CD4-positive, alpha-beta T cell treated with Interleukin-6 at 100 ng/mL for 8 hours (primary cell): ENCODE measurements around the gene ZNF280A.

Source experiments
- DNase-seq: peaks from one replicate; pipeline ENCODE4 v3.0.0-alpha.2; 2020; ENCODE audit warnings: mixed read lengths, low spot score

Gene ZNF280A, protein sequence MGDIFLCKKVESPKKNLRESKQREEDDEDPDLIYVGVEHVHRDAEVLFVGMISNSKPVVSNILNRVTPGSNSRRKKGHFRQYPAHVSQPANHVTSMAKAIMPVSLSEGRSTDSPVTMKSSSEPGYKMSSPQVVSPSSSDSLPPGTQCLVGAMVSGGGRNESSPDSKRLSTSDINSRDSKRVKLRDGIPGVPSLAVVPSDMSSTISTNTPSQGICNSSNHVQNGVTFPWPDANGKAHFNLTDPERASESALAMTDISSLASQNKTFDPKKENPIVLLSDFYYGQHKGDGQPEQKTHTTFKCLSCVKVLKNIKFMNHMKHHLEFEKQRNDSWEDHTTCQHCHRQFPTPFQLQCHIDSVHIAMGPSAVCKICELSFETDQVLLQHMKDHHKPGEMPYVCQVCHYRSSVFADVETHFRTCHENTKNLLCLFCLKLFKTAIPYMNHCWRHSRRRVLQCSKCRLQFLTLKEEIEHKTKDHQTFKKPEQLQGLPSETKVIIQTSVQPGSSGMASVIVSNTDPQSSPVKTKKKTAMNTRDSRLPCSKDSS

DNA sequence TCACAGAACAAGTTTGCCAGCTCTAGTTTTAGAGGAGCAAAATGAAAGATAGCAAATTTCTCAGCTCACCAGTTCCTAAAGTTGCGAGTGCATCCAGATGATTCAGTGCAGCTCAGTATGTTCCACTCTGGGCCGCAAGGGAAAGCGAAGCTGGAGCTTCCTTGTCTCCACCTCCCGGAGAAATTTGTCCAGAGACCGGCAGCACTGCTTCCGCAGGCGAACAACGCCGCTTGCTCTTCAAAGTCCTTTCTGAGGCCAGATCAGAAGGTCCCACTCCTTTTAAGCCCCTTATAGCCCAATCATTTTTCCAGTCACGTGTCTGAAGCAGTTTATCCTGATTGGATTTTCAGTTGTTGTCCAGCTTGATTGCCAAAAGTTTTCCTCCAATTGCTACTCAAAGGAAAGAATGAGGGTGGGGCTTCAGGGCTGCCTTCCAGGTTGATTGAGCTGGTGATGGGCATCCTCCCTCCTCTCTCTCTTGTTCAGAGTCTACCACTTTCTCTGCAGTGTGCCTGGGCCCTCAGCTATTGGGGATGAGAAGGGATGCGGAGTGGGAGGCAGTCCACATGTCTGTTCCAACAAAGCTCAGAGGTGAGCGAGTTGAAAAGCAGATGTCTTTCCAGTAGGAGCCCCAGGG lies at the start of gene ZNF280A:
TSS of gene ZNF280A (minus strand) at position 251 of the 637 bp plus-strand sequence. CDS start 4,640 bp downstream, outside the sequence.
- no peak for DNase-seq

DNA sequence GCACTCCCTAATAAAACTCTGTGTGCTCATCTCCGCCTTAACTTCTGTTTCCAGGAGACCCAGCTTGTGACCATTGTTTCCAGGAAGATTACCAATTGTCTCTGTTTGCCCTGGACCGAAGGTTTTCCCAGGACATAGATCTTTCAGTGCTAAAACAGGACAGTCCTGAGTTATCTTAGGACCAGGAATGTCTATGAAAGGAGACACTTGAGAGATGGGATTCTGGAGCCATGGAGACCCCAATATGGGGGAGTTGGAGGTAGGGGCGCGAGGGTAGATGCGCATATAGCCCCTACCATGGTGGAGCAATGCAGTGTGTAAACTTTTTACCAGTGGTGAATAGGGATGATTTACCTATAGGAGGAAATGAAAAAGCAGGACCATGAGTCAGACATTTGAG lies 49.1 kb upstream of the ZNF280A start:
- no peak for DNase-seq

DNA sequence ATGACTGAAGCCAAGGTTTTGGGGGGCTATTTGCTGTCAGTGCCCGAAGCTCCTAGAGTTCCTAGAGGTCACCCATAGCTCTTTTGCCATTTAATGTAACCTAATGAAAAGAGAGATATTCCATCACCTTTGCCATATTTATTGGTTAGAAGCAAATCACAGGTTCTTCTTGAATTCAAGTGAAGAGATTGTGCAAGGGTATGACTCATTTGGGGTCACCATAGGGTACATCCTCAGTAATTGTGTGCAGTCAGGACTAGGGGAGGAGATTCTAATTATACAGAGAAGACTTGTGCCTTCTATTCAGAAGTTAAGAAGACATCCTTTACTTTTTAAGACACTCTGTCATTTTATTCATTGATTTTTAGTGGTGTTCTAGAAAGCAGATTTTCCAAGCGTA lies 45.9 kb upstream of the ZNF280A start:
- DNase-seq: no peak

DNA sequence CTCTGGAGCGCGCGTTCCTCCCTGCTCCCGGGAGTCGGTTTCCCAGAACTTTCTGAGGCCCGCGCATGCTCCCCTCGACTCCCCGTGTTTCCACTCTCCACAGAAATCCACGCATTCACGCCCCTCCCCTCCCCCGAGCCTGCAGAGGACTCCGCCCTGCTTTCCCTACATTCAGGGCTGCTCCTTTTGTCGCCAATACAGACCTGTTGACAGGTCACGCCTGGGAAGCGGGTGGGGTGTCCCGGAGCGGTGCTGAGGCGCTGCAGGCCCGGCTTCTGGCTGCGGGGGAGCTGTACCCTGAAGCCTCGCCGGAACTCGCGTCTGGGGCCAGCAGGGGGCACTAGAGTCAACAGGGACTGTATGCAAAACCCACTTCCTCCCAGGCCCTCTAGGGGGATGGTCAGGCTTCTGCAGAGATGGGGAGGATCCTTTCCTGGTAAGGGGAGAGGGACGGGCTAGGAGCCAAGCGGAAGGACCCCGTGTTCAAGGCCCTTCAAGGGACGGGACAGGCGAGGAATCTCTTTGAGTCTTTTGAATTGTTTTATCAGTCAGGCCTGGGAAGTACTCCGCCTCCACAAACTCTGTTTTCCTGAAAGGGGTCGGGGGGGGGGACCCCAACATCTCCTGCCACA lies 39.0 kb upstream of the ZNF280A start, which contains the start of gene PRAME:
TSS of gene PRAME (minus strand) at position 294 of the 632 bp plus-strand sequence. CDS start 2,433 bp downstream, outside the sequence.
- peak; percentile 30 for DNase-seq

DNA sequence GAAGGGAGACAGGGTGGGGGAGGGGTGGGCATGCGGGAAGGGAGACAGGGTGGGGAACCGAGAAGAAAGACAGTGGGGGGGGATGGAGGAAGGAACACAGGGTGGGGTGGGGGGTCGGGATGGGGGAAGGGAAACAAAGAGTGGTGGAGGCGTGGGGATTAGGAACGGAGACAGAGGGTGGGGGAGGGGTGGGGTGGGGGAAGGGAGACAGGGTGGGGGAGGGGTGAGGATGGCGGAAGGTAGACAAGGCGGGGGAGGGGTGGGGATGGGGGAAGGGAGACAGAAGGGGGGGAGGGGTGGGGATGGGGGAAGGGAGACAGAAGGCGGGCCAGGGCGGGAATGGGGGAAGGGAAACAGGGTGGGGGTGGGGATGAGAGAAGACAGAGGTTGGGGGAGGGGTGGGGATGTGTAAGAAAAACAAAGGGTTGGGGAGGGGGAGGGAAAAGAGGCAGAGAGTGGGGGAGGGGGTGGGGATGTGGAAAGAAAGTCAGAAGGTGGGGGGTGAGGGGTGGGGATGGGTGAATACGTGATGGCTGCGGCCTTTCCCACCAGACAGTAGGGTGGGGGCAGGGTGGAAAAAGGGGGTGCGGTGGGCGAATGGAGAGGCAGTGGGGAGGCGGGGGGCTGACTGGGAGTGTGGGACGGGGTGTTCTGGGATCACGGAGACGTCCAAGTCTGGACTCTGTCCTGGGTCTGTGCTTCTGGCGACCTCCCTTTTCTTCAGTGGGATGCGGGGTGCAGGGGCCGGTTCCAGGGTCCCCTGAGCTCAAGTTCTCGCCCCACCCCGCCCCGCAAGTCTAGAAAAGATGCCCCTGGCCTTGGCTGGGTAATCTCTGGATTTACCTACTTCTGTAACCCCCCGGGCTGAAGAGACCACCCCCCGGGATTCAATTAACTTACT lies 38.3 kb upstream of the ZNF280A start:
- DNase-seq: no peak

DNA sequence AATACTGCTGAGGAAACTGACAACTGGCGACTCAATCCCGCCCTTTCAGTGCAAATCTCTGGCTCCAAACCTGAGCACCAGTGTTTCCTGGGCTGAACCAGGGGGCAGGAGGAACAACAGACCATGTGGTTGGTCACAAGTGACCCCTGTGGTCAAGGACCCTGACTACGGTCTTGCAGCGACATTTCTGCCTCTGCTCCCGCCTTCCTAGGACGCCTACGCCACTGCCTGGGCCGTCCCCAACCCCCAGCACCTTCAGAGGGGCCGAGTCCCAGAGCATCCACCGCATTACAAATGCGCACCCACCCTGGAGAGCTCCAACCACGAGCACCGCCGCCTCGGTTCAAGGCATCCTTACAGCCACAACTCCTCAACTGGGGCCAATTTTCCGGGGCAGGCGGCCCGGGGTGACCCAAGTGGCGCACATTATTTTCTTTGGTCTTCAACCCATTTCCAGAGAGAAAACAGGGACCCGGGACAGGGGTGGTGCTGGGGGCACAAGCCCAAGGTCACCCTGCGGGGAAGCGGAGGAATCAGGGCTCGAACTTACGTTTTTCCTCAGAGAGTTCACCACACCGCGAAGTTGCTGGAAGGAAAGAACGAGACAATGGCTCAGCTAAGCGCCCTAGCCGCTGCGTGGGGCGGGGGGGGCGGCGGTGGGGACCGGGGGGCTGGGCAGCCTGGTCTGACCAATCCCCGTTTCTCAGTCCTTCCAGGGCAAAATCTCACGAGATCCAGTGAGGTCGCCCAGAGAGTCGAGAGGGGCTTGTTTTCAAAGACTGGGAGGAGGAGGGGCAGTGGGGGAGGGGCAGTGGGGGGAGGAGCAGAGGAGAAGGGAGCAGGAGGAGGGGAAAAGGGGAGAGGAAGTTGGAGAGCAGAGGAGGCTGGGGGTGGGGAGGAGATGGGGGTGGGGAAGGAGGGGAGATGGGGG lies 37.2 kb upstream of the ZNF280A start:
- DNase-seq: no peak

DNA sequence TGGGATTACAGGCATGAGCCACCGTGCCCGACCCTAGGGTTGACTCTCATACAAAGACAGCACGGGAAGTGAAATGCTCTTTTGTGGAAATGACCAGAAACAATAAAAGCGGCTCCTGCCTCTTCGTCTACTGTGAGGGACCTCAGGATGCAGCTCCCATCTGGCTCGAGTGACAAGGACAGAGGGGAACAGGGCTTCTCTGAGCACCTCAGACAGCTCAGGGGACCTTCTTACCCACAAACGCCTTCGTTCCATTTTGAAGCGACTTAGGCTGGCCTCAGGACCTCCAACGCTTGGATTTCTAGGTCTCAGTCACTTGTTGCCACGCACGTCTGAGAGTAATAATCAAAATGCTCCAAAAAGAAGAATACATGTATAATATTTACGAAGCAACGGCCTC lies 36.5 kb upstream of the ZNF280A start:
- DNase-seq: no peak

DNA sequence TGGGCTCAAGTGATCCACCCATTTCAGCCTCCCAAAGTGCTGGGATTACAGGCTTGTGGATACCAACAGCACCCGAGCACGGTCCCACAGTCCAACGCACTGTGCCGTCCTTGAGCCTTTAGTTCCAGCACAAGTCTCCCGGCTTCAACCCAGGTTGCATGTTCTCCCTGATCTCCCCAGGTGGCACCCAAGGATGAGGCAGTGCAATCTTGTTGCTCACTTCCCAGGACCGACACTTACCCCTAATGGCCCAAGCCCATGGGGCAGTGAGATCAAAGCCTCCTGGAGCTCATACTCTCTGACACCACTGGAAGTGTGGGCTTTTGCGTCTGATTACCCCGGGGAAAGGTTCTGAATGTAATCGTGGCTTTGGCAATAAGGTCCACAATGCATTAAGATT lies 35.5 kb upstream of the ZNF280A start:
- no peak for DNase-seq

DNA sequence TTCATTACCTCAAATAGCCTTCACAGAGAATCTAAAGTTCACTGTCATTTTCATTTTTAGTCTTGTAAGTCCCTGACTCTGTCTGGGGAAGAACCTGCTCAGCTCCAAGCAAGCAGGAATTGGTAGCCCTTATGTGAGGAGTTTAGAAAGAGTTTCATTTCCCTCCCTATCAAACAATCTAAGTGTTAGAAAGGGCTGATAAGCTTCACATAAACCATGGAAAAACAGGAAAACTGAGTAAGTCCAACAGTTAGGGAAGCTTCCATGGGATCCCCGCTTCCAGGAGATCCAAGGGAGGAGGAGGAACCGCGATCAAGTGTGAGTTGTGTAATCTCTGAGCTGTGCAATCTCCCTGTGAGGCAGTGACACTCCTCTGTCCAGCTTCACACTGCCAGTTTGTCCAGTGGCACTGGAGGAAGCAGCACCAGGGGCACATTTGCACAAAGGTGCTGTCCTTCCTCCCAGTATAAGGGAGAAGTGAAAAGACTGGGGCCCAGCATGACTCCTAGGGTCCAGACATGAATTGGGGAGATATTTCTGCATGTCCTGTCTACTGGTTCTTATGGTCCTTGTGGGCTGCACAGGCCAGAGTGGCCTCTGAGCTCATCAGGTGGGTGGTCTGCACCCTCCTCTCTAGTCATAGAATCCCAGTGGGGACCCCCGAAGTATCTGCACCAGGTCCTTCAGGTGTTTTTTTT lies 34.7 kb upstream of the ZNF280A start:
- DNase-seq: no peak

DNA sequence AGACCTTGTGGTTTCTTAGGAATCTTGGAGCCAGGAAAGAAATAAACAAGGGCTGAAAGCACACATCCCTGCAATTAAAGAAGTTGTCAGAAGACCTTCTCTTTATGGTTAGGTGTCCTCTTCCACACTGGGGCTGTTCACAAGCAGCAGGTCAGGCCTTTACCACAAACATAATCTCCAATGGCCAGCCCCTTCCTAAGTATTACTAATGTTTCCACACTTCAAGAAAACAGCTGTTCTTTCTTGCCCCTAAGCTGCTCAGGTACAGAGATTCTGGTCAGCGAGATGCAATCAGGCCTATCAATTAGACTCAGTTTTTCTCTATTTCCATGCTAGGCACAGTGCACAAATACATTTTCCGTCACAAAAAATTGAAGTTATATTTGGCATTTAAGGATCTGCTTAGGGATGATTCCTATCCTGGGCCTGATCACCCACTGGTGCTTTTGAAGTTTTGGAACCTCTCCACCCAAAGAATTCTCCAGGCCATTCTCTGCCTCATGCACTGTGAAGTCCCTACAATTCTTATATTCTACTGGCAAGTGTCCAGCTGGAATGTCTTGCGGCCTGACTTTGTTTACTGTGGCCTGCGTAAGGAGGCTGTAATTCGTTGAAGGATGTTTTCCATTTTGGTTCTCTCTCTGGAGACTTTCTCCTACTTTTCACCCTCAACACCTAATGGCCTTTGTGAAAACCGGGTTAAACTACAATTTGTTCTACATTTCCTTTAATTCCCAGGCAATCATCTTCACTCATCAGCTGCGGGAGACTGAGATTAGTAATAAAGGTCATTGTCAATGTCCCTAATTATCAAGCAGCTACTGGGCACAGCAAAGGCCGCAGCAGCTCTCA lies 33.9 kb upstream of the ZNF280A start:
- no peak for DNase-seq

DNA sequence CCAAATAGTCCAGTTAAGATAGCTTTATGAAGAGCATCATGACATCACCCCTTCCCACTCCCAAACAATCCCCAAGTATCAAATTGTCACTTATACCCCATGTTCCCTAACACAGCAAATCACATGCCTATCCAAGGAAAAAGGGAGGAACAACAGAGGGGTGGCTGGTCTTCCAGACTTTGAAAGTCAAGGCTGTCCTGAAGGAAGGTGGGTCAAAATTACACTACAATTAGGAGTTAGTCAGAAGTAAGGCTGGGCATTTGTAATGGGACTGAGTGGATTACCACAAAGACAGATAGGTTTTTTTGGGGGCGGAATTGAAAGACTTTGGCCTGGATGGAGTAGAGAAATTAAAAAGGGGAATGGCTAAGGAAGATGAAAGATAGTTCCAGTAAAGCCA lies 33.1 kb upstream of the ZNF280A start:
- DNase-seq: no peak

DNA sequence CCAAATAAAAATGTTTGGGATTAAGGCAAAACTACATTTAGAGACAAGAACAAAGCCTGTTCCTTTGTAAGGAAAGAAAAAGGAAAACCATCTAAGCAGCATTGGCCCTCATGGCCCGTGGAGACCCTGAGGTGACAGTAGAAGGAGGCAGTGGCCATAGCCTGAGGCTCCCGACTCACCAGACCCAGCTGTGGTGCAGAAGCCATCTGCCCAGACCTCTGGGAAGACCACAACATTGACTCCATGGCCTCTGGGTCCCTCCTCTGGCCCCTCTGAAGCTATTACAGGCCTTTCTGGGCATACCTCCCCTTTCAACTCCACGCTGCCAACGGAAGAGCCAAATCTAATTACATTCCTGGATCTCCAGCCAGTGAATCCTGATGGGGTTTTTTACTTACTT lies 32.6 kb upstream of the ZNF280A start:
- no peak for DNase-seq

DNA sequence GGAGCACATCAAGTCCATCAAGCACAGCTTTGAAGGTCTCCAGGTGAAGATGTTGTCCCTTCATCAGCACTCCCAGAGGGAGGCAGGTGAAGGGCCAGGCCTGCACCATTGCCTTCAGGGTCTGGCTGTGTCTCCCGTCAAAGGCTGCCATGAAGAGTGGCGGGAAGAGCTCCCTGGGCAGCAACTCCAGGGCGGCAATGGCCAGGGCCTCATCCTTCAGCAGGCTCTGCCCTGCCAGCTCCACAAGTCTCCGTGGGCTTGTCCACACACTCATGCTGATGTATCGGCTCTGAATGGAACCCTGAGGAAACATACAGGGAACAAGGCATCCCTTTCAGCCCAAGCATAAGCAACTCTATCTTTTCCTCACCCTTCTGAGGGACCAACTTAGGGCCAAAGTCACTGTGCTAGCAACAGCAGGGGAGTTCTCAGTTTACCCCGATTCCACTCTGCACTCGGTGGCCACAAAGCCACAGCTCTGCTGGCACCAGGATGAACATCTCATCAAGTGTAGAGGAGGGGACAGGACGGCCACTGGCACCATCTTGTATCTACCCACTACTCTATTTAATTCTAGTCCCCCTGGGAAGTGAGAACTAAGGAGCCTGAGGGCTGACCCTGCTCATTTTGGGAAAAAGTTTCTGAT lies 30.8 kb upstream of the ZNF280A start:
- no peak for DNase-seq

DNA sequence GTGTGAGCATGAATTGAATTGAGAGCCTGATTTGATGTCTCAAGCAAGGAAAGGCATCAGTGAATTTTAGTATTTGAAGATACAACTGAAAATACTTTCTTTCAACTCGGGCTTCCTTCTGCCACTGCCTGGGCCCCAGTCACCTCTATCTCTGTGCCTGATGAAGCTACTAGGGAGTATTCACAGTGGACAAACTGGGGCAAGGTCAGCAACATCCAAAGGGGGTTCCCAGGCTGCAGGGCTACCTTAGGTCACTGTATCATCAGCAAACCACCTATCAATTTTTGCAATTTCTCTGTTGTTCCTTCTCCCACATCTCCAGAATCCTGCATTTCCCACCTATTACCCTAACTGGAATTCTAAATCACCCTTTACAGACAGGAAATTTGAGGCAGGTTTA lies 28.8 kb upstream of the ZNF280A start:
- no peak for DNase-seq

DNA sequence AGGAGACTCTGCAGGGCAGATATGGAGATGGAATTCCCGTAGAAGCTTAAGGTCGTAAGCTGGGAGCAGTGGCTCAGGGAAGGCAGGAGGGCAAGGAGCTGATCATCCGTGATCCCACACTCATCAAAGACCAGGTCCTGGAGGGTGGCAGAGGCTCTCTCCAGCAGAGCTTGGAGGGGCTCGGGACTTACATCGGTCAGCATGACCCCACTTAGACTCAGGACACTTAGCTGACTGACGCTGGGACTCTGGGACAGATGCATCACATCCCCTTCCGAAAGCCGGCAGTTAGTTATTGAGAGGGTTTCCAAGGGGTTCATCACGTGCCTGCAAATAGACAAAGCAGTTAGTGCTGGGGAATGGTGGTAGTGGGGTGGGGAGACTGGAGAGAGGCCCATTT lies 28.2 kb upstream of the ZNF280A start:
- no peak for DNase-seq

DNA sequence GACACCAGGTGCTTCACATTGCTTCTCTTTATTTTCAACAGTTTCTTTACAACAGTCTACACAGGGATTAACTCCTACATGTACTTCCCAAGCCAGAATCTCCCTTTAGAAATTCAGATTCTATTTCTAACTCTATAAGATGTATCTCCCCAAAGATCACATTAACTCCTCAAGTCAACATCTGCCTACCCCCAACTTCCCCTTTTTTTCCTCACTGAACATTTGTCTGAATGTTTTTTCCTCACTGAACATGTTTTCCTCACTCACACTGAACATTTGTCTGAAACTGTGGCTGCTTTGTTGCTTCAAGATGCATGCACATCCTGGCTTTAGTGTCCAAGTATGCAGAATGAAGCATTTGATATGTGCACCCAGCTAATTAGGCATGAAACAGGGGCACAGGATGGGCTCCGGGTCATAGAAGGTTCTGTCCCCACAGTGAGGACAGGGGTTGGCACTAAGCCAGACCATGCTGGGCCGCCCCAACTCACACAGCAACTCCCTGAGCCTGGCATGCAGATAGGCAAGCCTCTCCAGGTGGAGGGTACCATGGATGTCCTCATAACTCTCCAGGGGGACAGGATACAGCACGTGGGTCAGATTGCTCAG lies 27.7 kb upstream of the ZNF280A start:
- no peak for DNase-seq

DNA sequence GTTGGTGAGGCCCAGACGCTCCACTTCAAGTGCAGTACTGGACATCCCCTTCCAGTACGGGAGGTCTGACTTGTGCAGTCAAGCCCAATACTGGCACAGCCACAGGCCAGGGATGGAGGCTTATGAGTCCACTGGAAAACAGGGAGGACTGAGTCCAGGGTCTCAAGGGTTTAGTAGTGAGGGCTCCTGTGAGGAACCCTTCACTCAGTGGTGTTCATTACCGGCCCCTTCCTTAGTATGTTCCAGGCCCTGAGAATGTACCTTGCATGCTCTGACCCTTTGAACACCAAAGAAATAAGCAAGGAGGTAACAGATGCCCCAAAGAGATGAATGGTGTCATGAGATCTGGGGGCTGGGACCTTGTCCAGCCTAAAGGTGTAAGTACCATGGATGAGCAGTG lies 27.2 kb upstream of the ZNF280A start:
- DNase-seq: no peak

DNA sequence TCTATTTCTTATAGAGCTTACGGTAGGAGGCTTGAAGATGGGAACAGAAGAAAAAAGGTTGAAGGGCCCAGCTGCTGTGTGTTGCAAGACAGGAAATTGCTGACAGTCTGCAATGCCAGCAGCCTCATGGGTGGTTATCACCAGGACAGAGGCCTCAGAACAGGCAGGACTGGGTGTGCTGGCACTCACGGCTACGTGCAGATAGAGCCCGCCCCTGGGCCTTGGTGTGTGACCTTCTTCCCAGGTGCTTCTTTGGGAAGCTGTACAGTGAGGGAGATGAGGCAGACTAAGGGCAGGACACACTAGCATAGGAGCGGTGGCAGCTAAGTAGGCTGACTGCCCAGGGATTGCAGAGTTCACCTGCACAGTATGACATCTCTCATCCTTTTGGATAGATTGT lies 26.4 kb upstream of the ZNF280A start:
- no peak for DNase-seq
